Activated gamma-delta T cell (primary cell): ENCODE results near the gene GHDC.
A peak's percentile ranks its signal among the peaks of the same experiment; 100 is the strongest.
"Not testable (repeated sequence)": the region's sequence is repeated elsewhere in the genome, so short reads cannot be mapped to it uniquely, and the experiment has no call there.

Experiments used
- DNase-seq: peaks from one replicate; lab custom pipeline; 2025; lab: John Stamatoyannopoulos, UW

The GHDC gene

GRCh38 chr17:42202696-42203095 is 8.4 kb upstream of the GHDC start:
- DNase-seq: no peak

DNA sequence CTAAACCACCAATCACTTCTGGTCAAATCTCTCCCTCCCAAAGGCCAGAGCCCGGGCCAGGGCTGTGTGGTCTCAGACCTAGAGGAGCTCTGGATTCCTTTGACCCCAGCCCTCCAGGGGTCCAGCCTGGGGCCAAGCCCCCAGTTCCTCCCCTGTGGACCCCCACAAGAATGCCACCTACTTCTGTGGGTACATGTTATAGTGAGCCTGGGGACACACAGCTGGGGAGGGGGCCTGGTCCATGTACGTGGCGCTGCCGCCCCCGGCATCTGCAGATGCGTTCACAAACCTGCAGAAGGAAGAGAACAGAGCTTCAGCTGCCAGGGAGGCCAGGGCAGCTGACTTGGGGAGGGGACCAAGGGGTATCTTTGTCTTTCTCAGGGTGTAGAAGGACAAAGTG is 7.9 kb upstream of the GHDC start:
- no peak for DNase-seq

GRCh38 chr17:42201458-42201772 is 7.1 kb upstream of the GHDC start:
- no peak for DNase-seq

DNA sequence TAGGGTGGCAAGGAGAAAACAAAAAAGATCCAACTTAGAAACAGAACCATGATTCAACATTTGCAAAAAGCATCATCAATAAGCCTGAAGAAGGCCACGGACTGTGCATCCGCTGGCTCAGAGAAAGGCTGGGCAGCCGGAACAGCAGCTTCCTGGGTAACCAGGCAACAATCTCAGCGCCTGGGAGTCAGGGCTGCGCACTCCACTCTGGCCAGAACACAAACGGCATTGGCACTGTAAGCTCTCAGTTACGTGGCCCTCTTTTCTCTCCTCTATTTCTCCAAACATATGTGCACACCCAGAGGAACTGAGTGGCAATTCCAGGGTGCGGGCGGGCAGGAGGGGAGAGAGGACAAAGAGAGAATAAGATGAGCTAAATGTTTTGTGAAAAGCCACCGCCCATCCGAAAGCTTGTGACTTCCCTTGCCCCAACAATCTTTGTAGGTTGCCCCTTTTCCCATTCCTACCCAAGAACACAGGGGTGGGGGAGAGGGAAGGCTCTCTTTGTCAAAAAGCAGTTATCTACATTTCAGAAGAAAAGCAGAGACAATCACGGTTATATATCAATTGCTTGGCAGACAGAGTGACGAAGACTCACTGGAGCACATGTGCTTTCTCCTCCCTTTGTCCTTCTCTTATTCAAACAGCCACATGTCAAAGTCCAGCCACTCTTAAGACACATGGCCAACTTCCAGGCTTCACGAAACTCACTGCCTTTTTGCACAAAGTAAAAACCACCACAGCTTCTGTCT is 6.6 kb upstream of the GHDC start:
- DNase-seq: no peak

GRCh38 chr17:42199416-42200011 is 5.2 kb upstream of the GHDC start:
- no peak for DNase-seq

GRCh38 chr17:42198897-42199296 is 4.6 kb upstream of the GHDC start:
- DNase-seq: no peak

GRCh38 chr17:42197564-42198156 is 3.4 kb upstream of the GHDC start:
- DNase-seq: no peak

- DNase-seq: no peak
These were observed 902 bp downstream of the GHDC start for GRCh38 chr17:42193216-42193968.

DNA sequence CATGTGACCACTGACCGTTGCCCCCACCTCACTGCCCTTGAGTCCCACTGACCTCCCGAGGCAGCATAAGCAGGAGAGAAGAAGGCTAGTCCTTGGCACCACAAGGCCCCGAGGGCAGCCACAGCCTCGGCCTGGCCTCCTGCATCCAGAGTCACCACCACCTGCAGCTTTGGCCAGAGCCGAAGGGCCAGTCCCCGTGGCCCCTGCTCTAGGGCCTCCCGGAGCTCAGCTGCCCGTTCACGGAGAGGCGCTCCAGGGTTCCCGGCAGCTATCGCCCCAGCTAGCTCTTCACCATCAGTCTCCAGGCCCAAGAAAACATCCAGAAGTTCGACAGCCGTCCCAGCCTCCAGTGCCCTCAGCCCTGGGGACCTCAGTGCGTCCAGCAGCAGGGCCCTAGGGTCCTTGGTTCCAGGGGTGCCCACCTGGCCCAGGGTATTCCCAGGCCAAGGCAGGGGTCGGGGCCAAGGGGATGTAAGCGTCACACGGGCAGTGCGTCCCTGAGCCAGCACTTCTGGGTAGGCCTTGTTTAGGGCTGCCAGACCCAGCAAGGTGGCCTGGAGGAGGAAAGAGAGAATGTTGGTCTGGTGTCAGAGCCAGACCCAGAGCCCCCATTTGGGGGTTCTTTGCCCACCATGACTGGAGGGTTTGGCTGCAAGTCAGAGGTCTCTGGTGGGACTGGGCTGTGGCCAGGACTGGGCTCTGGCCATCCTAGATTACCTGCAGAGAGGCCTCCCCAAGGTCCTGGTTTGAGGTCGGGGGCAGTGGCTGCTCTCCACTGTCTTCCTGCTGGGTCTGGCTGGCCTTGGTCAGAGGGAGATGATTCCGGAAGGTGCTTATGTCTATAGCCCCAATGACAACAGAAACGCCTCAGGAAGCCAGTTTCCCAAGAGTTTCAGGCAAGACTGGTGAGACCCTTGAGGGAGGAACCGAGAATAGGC is 1.8 kb downstream of the GHDC start:
- DNase-seq: no peak

DNA sequence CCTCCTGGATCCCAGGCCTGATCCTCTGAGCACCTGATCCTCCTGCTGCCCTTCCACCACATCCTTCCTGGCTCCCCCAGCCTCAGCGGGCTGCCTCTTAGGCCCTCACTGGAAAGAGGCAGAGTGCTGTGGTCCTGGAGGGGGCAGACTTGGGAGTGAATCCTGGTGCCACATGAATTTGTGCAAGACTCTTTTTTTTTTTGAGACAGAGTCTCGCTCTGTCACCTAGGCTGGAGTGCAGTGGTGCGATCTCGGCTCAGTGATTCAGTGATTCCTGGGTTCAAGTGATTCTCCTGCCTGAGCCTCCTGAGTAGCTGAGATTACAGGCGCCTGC is 3.1 kb downstream of the GHDC start:
- DNase-seq: no peak

- no peak for DNase-seq
These were observed 3.6 kb downstream of the GHDC start for GRCh38 chr17:42190491-42191274.

DNA sequence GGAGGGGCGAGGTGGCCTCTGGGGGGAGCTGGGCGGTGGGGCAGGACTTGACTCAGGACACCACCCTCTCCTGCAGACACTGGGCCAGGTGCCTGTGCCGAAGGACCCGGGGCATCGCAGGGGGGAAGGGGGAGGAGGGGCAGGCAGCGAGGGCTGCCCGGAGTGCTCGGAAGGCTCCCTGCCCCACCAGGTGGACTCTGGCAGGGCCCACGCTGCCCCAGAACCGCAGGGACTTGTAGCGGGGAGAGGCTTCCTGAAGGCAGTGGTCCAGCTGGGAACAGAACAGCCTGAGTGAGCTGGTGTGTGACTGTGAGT is 4.7 kb downstream of the GHDC start:
- no peak for DNase-seq

- no peak for DNase-seq
These were observed 5.3 kb downstream of the GHDC start for GRCh38 chr17:42188749-42189650.

- no peak for DNase-seq
These were observed 6.5 kb downstream of the GHDC start for GRCh38 chr17:42187833-42188232.

- DNase-seq: not testable (repeated sequence)
These were observed 8.1 kb downstream of the GHDC start for GRCh38 chr17:42186191-42186590.

- DNase-seq: no peak
These were observed 8.7 kb downstream of the GHDC start for GRCh38 chr17:42185621-42185930.

GRCh38 chr17:42184713-42185620 is 9.3 kb downstream of the GHDC start, which contains the start of gene HCRT:
TSS of gene HCRT (minus strand) at chr17:42185452. CDS start at chr17:42185365, 87 bp downstream.
- no peak for DNase-seq

DNA sequence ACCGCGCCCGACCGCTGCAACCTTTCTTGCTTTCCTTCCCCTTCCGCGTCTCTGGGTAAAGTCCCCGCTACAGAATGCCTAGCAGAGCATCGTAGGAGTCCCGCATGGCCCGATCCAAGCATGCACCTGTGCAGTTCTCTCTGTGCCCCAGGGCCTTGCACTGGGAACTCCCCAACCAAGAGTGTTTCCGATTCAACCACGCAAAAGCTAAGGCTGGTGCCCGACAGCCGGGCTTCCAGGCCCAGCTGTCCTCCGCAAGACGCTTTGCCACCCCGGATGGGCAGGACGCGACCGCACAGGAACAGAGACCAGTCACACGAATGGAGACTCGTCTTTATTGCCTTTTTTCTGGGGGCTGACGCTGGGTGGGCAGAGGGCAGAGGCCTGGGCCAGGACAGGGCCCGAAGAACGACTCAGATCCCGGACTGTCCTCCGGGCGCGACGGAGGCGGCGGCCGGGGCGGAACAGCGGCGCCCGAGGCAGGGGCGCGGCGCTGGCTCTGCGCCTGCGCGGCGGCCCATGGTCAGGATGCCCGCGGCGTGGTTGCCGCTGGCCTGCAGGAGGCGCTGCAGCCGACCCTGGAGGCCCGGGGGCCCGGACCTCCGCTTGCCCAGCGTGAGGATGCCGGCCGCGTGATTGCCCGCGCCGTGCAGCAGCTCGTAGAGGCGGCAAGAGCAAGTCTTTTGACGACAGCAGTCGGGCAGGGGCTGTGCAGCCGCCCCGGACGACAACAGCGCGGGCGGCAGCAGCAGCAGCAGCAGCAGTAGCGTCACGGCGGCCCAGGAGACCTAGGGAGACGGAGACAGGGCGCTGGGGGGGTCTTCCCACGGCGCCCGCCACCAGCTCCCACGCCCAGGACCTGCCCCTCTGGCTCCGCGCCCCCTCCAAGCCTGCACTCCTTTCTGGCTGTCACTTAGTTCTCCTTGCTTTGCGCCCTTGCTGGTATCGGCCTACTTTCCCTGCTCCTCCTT is 10.3 kb downstream of the GHDC start:
- DNase-seq: peak; percentile 67
